NB4 (cell line): ENCODE measurements around the gene GLS.
"Not testable (repeated sequence)": the region's sequence is repeated elsewhere in the genome, so short reads cannot be mapped to it uniquely, and the experiment has no call there.

Experiments
- DNase-seq: peaks from one replicate; pipeline ENCODE4 v3.0.0; 2010; ENCODE audit warnings: low read depth
- H3K4me3 ChIP-seq: one replicate; pipeline ENCODE4 v1.5.1; 2011; ENCODE audit warnings: mild to moderate bottlenecking, low read depth, low read length, moderate library complexity
- CTCF ChIP-seq: IDR thresholded peaks from one replicate; pipeline ENCODE4 v1.5.1; 2012; ENCODE audit warnings: low read depth, low read length
- MYC ChIP-seq: IDR thresholded peaks from 2 replicates; pipeline ENCODE4 v1.6.1; 2011; ENCODE audit warnings: low read depth, low read length
- POLR2A ChIP-seq: IDR thresholded peaks from 2 replicates; pipeline ENCODE4 v1.6.1; 2011; ENCODE audit warnings: mild to moderate bottlenecking; ENCODE audit not compliant: insufficient read length; ENCODE audit errors: extremely low read depth
- TF ChIP-seq, protein P1 (sequence below): IDR thresholded peaks from 2 replicates; pipeline ENCODE4 v1.6.1; 2011; ENCODE audit warnings: low read depth, low read length

GLS gene

DNA sequence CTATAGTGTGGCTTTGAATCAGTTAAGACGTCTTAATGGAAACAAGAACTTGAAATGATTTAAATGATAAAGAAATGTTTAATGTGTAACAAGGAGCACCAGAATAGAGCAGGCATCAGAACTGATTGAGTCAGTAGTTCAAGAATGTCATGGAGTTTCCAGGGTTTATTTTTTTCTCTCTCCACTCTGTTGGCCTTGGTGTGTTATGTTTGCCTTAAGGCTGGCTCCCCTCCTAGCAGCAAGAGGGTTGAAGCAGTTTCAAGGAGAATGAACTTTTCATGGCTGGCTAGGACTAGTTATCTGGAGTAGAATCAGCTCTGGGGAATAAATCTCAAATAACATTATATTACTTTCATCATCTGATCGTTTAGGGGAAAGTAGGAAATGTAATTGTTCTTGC, 13.4 kb upstream of the GLS start:
- no peak for TF ChIP-seq POLR2A
- TF ChIP-seq MYC, result no peak
- TF ChIP-seq CTCF, result no peak
- TF ChIP-seq, protein P1, sequence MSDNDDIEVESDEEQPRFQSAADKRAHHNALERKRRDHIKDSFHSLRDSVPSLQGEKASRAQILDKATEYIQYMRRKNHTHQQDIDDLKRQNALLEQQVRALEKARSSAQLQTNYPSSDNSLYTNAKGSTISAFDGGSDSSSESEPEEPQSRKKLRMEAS, result no peak

DNA sequence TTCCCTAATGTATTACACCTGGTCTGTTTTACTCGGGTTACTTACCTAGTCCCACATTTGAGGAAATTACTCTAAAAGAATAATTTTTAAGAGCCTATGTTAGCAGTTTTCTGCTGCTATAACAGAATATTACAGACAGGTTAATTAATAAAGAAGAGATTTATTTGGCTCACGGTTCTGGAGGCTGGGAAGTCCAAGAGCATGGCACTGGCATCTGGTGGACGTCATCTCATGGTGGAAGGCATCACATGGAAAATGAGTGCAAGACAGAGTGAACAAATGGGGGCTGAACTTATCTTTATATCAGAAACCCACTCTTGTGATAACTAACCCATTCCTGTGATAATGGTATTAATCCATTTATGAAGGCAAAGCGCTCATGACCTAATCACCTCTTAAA, 12.8 kb upstream of the GLS start:
- no peak for DNase-seq
- no peak for TF ChIP-seq CTCF
- TF ChIP-seq MYC, result no peak
- TF ChIP-seq POLR2A, result no peak
- TF ChIP-seq, protein P1, result no peak
- no peak overlapping the region for H3K4me3 ChIP-seq

More for the DNA sequence above, 13.4 kb upstream of the GLS start:
- no peak for DNase-seq
- H3K4me3 ChIP-seq, result no peak overlapping the region

GRCh38 chr2:190869721-190870120, 10.9 kb upstream of the GLS start:
- no peak for DNase-seq
- no peak for TF ChIP-seq POLR2A
- no peak for TF ChIP-seq MYC
- TF ChIP-seq, protein P1, result no peak
- TF ChIP-seq CTCF, result no peak
- H3K4me3 ChIP-seq, result no peak overlapping the region

DNA sequence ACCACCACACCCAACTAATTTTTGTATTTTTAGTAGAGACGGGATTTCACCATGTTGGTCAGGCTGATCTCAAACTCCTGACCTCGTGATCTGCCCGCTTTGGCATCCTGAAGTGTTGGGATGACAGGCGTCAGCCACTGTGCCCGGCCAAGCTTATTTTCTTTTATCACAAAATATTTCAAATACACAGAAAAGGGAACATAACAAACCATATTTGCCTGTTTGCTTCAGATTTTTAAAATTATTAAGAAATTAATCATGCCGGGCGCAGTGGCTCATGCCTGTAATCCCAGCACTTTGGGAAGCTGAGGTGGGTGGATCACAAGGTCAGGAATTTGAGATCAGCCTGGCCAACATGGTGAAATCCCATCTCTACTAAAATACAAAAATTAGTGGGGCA, 7.2 kb upstream of the GLS start:
- DNase-seq, H3K4me3 ChIP-seq: not testable (repeated sequence)

DNA sequence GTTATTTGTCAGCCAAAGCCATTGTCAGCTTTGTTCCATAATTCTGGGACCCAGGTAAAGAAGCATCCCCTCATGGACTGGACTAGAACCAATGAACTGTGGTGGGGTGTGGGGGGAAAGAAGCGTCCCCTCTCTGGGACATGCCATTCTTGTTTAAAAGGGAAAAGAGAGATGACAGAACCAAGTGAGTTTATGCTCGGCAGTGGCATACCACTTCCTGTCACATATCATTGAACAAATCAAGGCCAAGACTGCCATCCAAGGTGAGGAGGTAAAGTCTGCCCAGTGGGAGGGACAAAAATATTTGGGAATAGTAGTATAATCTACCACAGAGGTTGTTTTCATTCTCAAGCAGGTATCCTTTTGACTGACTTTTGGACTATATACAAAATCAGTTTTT, 4.7 kb upstream of the GLS start:
- TF ChIP-seq MYC, result no peak
- no peak for TF ChIP-seq CTCF
- TF ChIP-seq POLR2A, result no peak
- TF ChIP-seq, protein P1, result no peak
- no peak for DNase-seq
- no peak overlapping the region for H3K4me3 ChIP-seq

GRCh38 chr2:190876631-190877030, 4.0 kb upstream of the GLS start:
- DNase-seq, result no peak
- TF ChIP-seq POLR2A, result no peak
- no peak for TF ChIP-seq CTCF
- no peak for TF ChIP-seq MYC
- TF ChIP-seq, protein P1, result no peak
- no peak overlapping the region for H3K4me3 ChIP-seq
